A673 (cell line): Measurements from ENCODE around the gene KCNA2.

Experiments used
- EZH2 ChIP-seq: fragments of 200-600 bp; sonication (generic); IDR thresholded peaks from 2 replicates; pipeline ENCODE4 v1.6.1; 2017; ENCODE audit warnings: borderline replicate concordance, low read depth, mild to moderate bottlenecking, mixed read lengths, antibody characterized with exemption, low read length; ENCODE audit not compliant: poor library complexity, severe bottlenecking
- TF ChIP-seq, protein P1 (sequence below): fragments of 300-800, 200-600 bp; sonication (generic); conservative IDR thresholded peaks from 2 replicates; pipeline ENCODE4 v1.5.1; 2017; ENCODE audit warnings: low read depth, mild to moderate bottlenecking, antibody characterized with exemption, low read length, moderate library complexity, mixed read lengths

GRCh38 chr1:110565565-110565964 lies 40.6 kb downstream of the KCNA2 start:
- TF ChIP-seq, protein P1, sequence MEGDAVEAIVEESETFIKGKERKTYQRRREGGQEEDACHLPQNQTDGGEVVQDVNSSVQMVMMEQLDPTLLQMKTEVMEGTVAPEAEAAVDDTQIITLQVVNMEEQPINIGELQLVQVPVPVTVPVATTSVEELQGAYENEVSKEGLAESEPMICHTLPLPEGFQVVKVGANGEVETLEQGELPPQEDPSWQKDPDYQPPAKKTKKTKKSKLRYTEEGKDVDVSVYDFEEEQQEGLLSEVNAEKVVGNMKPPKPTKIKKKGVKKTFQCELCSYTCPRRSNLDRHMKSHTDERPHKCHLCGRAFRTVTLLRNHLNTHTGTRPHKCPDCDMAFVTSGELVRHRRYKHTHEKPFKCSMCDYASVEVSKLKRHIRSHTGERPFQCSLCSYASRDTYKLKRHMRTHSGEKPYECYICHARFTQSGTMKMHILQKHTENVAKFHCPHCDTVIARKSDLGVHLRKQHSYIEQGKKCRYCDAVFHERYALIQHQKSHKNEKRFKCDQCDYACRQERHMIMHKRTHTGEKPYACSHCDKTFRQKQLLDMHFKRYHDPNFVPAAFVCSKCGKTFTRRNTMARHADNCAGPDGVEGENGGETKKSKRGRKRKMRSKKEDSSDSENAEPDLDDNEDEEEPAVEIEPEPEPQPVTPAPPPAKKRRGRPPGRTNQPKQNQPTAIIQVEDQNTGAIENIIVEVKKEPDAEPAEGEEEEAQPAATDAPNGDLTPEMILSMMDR = no peak
- TF ChIP-seq EZH2 = no peak
